ENCODE data around the gene SCARF2.

DNA sequence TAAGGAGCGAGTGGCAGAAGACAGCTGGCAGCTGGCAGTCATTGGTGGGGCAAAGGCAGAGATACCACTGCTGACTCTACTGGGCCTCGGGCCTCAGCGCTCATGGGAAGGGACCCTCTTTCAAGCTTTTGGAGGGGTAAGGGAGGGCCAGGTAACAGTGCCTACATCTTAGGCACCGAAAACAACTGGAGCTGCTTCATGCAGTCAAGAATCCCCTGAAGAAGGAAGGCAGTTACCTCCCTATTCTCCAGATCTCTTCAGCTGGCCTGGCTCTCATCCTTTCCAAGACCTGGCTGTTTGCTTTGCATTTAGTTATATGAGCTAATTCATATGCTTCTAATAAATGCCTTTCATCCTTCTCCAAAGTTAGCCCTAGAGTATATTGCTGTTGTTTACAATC is 59.5 kb downstream of the SCARF2 start:
- TF ChIP-seq, protein P1, sequence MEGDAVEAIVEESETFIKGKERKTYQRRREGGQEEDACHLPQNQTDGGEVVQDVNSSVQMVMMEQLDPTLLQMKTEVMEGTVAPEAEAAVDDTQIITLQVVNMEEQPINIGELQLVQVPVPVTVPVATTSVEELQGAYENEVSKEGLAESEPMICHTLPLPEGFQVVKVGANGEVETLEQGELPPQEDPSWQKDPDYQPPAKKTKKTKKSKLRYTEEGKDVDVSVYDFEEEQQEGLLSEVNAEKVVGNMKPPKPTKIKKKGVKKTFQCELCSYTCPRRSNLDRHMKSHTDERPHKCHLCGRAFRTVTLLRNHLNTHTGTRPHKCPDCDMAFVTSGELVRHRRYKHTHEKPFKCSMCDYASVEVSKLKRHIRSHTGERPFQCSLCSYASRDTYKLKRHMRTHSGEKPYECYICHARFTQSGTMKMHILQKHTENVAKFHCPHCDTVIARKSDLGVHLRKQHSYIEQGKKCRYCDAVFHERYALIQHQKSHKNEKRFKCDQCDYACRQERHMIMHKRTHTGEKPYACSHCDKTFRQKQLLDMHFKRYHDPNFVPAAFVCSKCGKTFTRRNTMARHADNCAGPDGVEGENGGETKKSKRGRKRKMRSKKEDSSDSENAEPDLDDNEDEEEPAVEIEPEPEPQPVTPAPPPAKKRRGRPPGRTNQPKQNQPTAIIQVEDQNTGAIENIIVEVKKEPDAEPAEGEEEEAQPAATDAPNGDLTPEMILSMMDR (IDR thresholded peaks at IDR 0.05) = no peak
- TF ChIP-seq POLR2AphosphoS5 (IDR thresholded peaks at IDR 0.05) (no peak), EP300 (IDR thresholded peaks at IDR 0.05) (no peak), POLR2A (IDR thresholded peaks at IDR 0.05) (no peak)

All from suprapubic skin (tissue), 4 donors.